SKM-1 (cell line): ENCODE measurements around the gene DOCK3.
A peak's percentile ranks its signal among the peaks of the same experiment; 100 is the strongest.
"Not testable (repeated sequence)": the region's sequence is repeated elsewhere in the genome, so short reads cannot be mapped to it uniquely, and the experiment has no call there.

ENCODE experiments used
- DNase-seq: peaks from one replicate; lab custom pipeline; 2025; ENCODE audit not compliant: unreplicated experiment; lab: John Stamatoyannopoulos, UW

DOCK3 gene

DNA sequence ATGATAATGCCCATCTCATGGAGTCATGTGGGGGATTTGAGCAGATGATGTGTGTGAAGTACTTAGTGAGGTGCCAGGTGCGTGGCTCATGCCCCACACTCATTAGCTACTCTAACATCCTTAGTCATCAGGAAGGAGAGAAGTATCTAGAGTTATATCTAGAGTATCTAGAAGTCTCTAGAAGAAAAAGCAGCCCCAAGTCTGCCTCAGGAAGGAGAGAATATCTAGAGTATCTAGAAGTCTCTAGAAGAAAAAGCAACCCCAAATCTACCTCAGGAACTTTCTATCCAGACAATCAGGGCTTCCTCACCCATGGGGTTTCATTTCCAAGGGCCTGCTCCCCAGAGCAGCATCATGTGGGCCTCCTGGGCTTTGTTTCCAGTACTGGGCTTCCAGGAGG, 24.7 kb upstream of the DOCK3 start:
- no peak for DNase-seq

DNA sequence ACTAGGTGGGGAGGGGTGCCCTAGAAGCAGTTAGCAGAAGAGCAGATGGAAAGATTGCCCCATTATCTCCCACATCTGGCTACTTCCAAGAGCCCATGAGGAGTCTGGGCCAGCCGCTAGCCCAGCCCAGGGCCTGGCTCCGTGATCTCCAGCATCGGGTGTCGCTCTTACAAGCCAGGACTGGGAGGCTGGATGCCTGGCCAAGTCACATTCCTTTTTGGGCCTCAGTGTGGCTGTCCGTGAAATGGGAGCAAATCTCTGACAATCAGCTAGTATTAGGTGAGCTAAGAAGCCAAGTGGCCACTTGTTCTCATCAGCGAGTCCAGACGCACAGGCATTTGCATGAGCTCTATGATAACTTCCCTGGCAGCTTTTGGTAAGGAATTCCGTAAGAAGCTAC, 23.3 kb upstream of the DOCK3 start:
- no peak for DNase-seq

DNA sequence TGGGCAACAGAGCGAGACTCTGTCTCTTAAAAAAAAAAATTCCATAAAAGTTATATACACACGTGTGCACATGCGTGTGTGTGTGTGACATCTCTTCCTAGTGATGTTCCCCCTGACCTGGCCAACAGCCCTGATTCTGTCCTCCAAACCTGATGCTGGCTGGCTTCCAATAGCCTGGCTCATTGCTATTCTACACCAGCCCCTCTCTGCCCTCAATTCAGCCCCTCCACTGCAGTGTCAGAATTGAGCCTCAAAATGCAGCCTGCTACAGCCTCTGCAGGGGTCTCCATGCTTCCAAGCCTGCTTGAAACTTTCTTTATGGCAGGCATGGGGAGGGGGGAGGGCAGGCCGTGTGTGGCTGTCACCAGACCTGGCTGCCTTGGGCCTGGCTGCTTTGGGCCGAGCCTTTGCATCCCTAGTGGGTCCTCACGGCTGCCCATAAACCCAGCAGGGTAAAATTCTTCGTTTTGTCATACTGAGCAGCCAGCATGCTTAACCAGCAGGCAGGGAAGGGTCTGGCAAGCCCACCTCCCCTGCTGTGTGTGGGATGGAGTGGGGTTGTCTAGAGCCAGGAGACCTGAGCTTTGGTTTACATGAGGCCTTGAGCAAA, 22.7 kb upstream of the DOCK3 start:
- DNase-seq, result no peak

DNA sequence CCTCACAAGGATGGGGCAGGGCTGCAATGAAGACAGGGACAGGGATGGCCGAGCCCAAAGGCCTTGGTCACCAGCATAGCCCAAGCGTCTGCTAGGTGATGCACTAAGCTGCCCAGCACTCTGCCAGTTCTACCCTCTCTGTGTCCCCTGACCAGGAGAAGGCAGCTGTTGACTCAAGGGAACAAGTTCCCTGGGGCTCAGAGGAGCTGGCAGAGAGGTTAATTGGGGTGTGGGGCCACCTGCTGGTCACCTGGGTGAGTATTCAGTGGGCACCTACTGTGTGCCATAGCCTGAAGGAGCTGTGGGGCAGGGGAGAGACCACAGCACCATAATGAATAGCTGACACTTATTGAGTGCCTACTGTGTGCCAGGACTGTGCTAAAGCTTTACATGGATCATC, 22.0 kb upstream of the DOCK3 start:
- no peak for DNase-seq

DNA sequence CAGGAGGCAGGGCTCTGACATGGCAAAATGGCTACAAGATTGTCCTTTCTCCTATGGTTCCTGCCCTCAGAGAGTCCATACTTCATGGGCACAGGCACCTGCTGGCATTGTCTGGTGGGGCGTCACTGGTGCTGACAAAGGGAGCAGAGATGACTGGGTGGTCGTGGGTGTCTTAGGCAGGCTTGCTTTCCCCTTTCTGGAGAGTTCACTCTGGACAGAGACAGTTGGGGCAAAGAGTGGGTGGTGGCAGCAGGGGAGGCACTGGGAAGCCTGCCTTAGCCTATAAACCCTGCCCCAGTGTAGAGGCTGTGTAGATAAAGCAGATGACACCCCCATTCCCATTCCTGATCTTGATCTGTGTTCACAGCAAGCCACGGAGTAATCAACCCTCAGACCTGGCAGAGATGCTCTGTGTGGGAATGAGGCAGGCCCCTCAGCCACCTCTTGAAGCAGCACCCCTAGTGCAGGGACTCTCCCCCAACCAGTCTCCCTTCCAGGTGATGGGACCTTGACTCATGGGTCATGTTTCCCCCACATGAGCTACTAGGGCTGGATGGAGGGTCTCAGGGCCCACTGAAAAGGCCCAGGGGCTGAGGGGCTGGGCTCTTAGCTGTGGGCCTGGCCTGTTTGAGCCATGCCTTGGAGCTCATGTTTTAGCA, 20.7 kb upstream of the DOCK3 start:
- no peak for DNase-seq

DNA sequence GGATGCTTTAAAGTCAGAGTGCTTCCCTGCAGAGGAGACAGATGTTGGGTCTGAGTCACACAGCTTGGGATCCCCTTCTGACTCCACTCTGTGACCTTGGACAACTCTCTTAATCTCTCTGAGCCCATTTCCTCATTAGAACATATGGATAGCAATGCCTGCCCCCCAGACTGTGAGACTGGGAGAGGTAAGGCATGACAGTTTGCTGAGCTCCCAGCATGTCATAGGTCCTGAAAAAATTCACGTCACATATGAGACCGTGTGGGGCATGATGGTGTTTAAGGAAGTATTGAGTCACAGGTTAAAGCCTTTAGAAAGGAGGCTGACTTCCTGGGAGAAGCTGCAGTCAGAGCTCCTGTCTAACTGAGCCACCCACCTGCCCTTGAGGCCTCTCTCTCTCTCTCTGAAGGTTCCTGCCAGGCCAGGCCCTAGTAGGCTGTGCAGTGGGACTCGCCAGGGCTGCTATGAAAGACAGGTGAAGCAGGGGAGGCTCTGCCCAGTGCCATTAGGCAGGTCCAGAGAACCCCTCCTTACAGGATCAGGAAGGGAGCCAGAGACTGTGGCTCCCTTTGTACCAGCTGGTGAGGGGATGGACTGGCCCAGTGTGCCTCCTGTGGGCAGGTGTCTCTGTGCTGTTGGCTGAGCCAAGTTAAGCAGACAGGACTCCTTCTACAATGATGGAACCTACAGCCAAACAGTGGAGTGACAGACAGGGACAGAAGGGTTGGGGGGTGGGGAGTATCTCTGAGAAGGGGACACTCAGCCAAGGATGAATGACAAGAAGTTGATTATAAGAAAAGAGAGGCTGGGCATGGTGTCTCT, 19.5 kb upstream of the DOCK3 start:
- peak; percentile 39 for DNase-seq

DNA sequence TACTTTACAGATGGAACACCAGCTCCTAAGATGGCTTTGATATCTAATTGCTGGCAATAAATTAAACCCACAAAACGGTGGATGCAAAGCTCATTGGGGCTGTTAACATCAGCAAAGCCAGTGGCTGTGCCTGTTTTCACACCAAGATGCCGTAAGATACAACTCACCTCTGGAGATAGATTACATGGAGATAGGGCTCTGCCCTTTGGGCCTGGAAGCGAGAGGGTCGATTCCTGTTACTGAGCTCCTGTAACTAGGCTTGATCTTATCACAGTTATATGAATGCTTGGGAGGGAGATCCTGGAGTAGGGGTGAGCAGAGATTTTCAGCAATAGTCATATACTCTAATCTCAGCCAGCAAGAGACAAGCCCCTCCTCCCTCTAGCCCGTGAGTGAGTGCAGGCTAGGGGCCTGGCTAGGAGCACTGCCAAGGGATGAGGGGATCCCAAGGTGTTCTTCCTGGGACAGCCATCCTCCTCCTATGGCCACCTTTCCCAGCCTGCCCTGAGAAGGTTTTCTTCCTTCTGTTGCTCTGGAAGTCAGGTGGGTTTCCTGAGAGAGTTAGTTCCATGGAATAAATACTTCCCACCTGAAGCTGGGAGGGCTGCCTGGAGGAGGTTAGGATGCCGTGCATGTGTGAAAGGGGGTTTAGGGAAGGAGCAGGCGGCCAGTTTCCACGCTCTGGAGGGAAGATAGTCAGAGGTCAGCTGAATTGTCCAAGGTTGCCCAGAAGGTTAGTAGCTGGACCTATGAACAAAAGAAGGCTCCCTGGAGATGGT, 18.1 kb upstream of the DOCK3 start:
- no peak for DNase-seq

DNA sequence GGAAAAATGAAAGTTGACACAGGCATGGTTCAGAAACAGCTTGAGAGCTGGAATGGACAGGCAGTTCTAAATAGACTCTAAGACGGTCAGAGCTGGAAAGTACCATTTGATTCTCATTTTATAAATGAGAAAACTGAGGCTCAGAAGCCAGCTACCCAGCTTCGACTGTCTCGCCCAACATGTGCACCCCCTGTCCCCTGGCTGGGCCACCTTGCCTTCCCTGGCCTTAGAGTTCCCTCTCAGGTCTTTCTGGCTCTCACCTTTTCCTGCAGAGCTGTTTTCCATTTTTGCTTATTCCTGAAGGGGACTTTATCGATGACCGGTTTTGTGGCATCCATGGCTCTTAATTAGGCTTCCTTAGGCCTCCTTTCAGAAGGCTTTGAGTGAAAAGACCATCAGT, 17.3 kb upstream of the DOCK3 start:
- no peak for DNase-seq

DNA sequence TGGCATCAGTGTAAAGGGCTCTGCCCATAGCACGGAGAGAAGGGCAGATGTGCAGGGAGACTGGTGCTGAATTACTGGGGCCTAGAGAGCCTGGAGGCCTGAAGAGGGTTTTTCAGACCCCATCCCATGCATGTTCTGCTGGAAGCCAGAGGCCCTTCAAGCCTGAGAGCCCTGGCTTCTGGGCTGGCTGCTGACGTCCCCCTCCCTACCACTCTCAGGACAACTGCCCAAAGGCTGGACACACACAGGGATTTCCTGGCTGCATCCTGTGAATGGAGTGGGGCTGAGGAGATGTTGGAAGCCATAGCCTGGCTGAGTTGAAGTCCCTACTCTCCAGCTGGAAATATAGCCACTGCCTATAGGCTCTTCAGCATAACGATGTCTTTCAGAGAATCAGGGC, 16.9 kb upstream of the DOCK3 start:
- DNase-seq, result no peak

DNA sequence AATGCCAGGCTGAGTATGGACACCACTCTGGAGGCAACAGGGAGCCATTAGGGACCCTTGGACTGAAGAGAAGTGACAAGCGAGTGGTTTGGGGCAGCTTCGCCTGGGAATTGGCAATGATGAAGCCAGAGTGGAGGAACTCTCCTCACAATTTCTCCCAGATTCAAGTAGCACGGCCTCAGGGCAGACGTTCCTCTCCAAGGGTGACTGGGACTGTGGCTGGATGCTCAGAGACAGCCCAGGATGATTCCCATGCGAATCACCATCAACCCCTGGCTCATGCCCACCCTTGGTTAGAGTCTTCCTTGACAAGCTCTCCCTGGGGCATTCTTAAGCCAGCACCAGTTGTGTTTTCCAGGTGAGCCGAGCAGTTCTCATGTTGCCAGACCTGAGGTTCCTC, 16.3 kb upstream of the DOCK3 start:
- no peak for DNase-seq

DNA sequence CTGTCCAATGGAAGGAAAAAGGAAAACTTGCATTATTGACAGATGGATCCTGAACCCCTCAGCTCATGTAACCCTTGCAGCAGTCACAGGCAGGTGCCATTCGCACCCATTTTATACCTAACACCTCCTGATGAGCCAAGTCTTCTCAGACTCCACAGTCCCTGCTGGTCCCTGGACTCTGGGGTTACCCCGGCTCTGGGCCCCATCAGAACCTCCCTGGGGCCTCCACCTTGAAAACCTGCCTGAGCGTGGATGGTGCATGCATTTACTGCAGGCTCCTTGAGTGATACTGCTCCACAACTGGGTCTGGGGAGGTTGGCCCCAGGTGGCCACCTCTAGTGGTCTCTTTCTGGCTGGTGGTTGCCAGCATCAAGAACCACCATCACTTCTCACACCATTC, 15.9 kb upstream of the DOCK3 start:
- DNase-seq, result no peak

DNA sequence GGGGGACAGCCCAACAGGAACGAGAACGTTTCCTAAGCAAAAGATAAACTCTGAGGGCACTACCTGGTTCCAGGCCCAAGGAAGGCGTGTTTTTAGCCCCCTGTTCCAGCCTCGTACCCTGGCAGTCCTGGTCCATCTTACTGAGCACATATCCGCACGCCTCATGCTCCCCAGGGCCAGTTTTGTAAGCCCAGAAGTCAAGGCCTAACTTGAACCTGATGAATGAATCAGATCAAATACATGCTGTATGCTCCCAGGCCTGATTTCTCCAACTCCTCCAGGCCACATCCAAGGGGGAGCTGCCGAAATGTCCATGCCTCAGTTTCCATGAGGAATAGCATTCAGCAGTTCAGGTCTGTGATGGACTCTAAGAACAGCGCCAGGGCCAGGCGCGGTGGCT, 14.3 kb upstream of the DOCK3 start:
- no peak for DNase-seq

DNA sequence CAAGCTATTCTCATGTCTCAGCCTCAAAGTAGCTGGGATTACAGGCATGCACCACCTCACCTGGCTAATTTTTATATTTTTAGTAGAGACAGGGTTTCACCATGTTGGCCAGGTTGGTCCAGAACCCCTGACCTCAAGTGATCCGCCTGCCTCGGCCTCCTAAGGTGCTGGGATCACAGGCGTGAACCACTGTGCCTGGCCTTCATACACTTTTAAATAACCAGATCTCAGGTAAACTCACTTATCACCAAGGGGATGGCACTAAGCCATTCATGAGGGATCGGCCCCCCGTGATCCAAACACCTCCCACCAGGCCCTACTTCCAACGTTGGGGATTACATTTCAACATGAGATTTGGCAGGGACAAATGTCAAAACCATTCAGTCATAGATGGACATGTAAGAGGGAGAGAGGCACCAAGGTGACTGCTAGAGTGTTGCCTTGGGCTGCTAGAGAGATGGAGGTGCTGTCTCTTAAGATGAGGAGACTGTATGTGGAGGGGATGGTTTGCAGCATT, 13.3 kb upstream of the DOCK3 start:
- no peak for DNase-seq

DNA sequence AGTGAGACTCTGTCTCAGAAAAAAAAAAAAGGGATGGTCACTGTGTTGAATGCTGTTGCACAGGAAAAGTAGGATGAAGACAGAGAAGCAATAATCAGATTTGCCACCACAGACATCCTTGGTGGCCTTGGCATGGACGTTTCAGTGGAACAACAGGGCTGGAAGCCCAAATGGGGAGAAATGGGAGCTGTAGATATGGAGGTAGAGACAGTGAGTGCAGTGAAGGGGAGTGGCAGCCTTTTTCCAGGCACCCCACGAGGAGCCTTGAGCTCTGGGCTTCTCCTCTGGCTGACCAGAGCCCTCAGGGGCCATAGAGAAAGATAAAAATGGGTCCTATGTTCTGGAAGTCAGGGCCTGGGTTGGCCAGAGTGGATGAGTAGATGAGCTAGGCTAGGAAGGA, 12.3 kb upstream of the DOCK3 start:
- no peak for DNase-seq

DNA sequence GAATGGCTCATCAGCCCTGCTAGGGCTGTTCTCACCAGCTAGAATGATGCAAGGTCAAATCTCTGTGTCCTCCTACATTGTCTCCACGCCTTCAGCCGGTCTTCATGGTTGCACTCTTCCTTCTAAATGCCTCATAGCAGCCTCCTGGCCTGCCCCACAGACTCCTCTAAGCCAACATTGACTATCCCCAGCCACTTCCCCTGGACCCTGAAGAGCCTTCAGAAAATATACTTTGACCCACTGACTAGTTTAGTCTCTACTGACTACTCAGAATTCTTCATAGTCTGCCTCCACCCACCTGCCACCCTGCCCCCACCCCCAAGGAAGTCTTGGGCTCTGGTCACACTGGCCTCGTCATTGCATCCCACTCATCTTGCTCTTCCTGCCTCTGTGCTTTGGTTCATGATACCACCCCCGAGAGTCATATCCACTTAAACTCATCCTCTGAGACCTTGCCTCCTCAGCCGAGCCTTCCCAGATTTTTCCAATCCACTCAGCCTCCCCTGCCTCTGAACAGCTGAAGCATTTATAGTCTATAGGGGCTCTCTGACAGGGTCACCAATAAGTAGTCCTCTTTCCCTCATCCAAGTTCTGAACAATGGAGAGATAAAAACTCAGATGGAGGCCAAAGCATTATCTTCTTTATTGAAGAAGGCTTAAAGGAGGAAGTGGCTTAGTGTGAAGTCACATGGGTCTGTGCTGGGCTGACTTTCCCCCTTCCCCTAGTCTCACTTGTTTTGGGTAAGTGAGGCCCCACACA, 9.5 kb upstream of the DOCK3 start:
- no peak for DNase-seq

DNA sequence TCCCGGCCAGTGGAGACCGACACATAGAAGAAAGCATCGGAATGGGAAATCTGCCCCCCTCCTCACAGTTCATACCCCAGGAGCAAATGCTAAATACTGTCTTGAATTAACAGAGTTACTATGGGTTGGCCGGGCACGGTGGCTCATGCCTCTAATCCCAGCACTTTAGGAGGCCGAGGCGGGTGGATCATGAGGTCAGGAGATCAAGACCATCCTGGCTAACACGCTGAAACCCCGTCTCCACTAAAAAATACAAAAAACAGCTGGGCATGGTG, 8.9 kb upstream of the DOCK3 start:
- not testable (repeated sequence) for DNase-seq

DNA sequence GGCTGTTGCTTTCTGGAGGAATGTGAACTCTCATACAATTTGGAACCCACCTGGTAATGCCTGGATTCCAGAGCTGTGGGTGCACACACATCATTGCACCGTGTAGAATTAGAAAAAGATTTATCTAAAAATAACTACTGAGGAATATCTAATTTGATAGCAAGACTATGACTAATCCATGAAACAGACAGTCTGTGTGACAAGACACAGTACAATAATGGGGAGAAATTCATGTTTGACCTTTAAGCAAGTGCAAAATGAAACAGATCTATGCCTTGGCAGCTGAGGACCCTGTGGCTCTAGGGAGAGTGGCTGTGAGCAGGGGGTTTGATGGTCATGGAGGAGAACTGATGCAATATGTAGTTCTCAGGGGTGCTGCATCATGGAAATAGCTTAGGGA, 7.9 kb upstream of the DOCK3 start:
- DNase-seq, result no peak

DNA sequence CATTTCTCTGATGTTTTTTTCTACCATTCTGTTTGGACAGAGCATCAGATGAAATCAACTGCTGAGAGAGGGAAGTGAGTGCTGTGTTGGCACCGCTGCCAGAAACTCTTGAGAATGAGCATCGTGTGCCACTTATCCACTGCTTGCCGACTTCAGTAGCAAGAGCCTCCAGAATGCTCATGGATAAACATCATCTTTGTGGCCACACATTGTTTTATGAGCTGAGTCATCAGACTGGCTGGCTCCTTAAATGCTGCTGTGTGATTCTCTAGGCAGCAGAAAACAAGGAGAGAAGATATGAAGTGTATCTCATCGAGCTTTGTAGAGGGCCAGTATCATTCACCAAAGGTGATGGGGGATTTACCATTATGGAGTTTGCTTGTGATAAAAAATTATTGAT, 3.4 kb upstream of the DOCK3 start:
- DNase-seq, result no peak

DNA sequence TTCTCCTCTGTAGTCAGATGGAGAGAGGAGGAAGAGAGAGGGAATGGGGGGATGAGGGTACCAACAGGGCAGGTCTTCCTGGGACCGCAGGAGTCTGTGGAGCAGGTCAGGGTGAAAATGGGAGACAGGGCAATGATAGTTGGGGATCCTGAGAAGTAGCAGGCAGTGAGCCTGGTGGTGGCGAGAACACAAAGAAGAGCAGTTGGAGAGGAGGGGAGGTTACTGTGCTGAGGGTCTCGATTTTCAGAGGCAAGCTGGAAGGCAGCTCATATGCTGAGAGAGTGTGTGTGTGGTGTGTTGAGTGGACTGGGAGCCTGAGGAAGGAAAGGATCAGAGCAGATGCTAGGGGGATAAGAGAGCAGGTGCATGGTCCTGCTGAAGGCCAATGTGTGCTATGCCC, 2.1 kb upstream of the DOCK3 start:
- no peak for DNase-seq

DNA sequence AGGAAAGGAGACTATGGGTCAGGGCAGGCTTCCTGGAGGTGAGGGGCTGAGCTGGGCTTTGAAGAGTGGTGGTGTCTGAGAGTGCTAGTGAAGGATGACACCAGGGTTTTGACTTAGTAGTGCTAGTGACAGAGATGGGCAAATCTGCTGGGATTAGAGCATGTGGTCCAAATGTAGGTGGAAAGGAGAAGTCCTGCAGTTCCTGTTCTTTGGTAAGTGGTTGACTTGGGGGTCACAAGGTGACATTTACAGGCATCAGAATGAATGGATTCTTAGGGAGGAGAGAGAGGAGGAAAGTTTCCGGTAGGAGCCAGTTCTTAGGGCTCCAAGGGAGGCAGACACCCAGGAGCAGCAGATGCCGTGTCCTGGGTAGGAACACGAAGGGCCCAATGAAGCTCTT, 796 bp upstream of the DOCK3 start:
- DNase-seq, result peak; percentile 69
